Measurements from ENCODE around the gene PWP2. TPM values are rescaled to one million over a fixed set of nuclear protein-coding genes. Genes with fewer than 3 reads are reported as not detected.
"Not testable (repeated sequence)": the region's sequence is repeated elsewhere in the genome, so short reads cannot be mapped to it uniquely, and the experiment has no call there.

The PWP2 gene
- total RNA-seq, 1 donor from 2014 or later, result 7.3 TPM

DNA sequence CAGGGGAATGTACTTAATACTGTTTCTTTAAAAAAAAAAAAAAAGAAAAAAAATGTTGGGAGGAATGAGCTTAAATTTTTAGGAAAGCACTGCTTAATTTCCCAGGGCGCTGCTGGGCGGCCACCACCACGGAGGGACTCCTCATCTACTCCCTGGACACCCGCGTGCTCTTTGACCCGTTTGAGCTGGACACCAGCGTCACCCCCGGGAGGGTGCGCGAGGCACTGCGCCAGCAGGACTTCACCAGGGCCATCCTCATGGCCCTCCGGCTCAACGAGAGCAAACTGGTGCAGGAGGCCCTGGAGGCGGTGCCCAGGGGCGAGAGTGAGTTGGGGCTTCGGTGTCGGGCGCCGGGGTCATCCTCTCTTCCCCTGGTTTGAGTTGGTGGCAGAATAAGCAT lies 20.6 kb downstream of the PWP2 start:
- not testable (repeated sequence) for FAIRE-seq; DNase-seq (ENCODE audit: low spot score in 2 of 2)

DNA sequence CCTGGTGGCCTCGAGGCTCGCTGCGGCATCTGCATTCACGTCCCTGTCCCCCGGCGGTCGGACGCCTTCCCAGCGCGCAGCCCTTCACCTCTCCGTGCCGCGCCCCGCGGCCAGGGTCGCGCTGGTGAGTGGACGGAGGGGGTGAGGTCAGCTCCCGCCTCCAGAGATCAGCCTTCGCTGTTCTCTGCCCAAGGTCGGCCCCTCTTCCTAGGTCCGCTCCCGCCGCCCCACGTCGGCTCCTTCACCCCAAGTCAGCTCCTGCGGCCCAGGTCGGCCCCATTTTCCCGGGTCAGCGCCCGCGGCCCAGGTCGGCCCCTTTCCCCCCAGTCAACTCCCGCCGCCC lies 26.5 kb downstream of the PWP2 start:
- DNase-seq (ENCODE audit: low spot score in 2 of 2); FAIRE-seq: not testable (repeated sequence)

DNA sequence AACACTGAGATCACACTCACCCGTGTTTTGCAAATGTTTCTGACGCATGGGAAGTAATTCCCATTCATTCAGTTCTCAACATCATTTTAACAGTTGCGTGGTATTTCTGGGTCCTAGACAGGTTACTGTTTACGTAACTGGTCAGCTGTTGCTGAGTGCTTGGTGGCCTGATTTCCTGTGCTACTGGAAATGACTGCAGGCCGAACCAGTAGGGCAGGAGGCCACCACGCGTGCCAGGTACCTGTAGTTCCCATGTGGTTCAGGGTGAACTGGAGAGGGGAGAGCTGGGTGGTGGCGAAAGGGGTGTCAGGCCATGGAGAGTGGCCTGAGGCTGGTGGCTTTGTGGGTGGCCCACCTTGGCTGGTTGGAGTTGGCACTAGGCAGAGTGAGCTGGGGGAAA lies 27.5 kb downstream of the PWP2 start:
- DNase-seq (ENCODE audit: low spot score in 2 of 2); FAIRE-seq: not testable (repeated sequence)

DNA sequence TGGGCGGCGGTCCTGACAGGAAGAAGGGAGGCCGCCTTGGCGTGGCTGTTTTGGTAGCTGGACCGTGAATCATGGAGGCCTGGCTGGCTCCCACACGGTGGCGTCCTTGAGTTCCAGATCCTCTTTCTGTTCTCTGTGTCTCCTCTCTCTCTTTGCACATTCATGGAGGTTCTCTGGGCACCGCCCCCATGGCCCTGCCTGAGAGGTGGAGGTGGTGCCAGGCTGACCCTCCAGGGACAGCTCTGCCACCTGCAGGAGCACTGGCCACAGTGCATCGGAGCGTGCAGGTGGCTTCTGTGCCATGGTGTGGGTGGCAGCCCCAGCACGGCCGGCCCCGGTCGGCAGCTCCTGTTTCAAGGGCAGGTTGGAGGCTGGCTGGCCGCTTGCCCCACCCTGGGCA lies 30.8 kb downstream of the PWP2 start:
- DNase-seq (ENCODE audit: low spot score in 2 of 2); FAIRE-seq: not testable (repeated sequence)

DNA sequence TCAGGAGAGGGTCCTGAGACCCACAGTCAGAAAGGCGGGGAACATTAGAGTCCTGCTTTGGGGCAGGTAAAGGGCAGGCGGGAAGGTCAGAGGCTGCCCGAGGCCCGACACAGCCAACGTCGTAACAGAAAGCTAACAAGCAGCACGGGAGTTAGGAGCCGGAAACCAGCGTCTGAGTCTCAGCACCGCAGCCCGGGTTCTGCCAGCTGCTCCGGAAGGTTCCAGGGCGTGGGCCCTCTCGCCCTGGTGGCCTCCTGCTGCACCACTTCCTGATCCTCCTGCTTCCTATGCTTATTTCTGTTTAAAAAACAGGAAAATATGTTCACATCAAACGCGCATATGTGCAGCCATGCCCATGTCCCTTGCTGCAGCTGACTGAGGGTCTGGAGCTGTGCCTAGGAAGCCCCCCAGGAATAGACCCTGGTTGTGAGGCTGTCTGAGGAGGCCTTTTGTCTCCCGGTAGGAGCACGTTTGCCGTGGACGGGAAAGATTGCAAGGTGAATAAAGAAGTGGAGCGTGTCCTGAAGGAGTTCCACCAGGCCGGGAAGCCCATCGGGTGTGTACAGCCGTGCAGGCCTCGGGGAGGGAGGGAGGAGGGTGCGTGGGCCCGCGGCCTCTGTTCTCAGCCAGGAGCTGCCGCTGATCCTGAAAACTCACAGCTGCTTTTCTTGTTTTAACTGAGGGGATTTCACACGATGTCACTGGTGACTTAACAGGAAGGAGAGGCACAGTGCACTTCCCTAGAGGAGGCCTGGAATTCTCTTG lies 32.8 kb downstream of the PWP2 start:
- not testable (repeated sequence) for DNase-seq (ENCODE audit: low spot score in 2 of 2); FAIRE-seq

DNA sequence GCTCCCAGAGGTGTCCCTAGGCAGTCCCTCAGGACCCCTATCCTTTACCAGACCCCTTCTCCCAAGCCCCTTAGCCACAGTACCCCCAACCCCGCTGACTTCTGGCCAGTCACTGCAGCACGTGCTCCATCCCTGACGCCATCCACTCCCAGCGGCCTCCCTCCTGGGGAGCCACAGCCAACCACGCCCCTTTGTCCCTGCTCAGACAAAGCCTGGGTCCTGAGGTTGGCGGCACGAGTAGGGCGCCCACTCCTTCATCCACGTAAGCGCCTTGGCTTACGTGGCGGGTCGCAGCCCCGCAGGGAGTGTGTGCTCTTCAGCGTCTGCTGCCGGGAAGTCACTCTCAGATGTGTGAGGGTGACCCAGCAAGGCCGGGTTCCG lies 33.3 kb downstream of the PWP2 start:
- FAIRE-seq; DNase-seq (ENCODE audit: low spot score in 2 of 2): not testable (repeated sequence)

DNA sequence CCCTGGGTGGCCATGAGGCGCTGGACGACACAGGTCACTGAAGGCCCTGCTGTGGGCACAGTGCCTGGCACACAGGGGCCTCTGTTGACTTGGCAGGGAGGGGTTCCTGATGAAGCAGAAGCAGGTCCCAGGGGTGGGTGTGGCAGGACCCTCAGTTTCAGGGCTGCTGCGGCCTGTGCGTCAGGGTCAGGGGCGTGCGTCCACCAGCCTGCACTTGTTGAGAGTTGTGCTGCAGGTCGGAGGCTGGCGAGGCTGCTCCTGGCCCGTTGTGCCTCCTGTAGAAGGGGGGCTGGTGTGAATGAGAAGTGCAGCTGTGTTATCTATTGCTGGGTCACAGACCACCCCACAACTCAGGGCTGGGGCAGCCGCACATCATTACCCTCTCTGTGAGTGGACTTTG lies 35.3 kb downstream of the PWP2 start:
- DNase-seq (ENCODE audit: low spot score in 2 of 2); FAIRE-seq: not testable (repeated sequence)

DNA sequence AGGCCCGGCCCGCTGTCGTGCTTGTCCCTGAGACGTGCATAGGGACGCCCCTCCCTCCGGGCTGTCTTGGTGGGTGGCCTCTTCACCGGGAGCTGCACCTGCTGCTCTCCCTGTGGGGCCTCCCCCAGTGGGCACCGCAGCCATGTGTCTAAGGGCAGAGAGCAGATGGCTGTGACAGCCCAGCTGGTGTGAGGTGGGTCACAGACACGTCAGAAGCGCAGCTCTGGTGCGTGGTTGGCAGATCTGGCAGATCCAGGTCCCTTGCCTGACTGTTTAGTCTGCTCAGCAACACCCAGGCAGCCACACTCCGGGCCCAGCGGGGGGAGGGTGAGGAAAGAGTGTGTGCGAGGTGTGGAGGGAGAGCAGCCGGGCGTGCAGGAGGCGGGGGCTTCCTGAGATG lies 36.2 kb downstream of the PWP2 start:
- not testable (repeated sequence) for DNase-seq (ENCODE audit: low spot score in 2 of 2); FAIRE-seq

DNA sequence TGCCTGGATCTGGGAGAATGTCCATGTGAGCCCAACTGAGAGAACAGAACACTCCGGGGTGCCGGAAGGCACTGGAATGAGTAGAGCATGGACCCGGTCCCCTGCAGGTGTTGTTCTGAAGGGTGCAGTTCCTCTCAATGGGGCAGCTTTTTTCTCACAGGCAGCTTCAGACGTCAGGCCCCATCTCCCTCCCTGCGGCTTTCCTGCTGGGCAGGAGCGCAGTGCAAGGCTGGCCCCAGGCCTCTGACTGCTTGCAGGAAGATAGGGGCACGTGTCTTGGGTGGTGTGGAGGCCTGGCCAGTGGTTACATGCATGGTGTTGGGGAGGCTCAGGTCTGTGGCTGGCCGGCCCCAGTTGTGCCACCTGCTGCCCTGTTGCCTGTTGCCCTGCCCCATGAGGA lies 36.8 kb downstream of the PWP2 start:
- not testable (repeated sequence) for FAIRE-seq; DNase-seq (ENCODE audit: low spot score in 2 of 2)

DNA sequence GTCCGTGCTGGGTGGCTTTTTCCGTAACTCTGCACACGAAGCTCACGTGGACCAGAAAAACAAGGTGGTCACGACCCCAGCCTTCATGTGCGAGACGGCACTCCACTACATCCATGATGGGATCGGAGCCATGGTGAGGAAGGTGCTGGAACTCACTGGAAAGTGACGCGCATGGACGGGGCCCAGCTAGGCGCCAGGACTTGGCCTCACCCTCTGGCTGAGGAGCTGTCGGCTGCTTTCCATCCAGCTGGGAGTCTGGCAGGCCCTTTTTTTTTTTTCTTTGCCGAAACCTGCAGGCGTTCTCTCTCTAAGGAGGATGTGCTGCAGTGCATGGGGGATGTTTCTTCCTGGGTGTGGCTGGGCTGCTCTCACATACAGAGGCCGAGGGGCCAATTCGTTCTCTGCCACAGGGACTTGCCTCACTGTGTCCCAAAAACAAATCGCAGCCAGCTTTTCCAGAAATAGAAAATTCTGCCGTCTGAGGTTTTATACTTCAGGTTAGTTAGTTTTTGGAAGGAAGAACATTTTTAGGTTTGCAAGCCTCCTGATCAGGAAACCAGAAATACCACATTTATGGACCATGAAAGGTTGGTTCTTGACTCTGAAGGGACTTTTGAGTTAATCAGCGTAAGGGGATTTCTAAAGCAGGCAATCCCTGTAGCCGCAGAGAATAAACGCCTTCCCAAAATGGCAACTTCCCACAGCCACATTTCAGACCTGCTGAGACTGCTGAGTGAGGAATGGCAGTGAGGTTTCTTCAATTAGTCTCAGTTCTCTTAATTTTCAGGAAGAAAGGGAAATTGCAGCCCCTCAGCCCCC lies 37.8 kb downstream of the PWP2 start:
- not testable (repeated sequence) for FAIRE-seq; DNase-seq (ENCODE audit: low spot score in 2 of 2)

DNA sequence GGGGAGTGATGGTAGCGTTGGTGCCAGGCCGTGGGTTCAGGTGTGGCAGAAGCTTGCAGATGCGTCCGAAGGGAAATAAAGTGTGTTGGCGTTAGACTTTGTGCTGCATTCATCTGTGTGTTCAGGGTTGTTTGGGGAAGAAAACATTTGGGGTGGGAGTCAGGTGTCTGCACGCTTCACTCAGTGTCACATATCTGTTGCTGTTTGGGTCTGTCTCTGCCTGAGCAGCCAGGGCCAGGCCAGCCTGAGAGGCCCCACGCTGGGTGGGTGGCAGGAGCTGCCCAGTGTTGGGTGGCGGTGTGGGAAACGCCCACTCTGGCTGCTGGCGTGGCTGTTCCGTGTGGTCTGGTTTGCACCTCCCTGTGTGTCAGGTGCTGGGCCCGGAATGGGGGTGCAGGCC lies 38.4 kb downstream of the PWP2 start:
- FAIRE-seq; DNase-seq (ENCODE audit: low spot score in 2 of 2): not testable (repeated sequence)

DNA sequence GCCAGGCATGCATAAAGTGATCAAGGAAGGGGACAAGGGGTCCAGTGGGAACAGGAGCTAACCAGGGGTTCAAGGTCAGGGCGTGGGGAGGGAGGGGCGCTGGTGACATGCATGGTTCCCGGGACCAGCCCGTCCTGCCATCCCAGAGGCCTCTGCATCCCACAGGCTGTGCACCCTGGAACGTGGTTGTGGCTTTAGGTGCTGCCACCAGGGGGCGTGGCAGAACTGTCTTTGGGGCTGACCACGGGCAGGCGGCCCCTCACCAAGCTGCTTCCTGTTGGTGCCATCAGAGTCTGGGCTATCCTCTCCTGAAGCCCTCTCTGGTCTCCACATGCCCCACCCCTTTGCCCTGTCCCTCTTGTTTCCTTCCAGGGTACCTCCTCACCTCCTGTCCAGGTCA lies 39.9 kb downstream of the PWP2 start:
- not testable (repeated sequence) for FAIRE-seq; DNase-seq (ENCODE audit: low spot score in 2 of 2)

DNA sequence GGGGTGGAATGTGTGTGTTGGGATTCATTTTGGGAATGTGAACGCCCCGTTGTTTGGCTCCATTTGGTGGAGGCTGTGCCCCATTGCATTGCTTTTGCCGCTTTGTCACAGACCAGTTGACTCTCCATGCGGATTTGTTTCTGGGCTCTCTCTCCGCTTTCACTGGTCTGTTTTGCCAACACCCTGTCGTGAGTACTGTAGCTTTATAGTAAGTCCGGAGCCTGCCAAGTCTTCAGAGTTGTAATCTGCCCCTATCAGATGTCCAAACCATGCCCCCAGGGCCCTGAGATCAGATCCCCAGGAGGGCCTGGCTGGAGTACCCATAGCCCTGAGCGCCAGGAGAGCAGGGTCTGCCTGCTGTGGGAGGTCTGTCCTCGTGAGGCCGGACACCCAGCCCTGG lies 43.1 kb downstream of the PWP2 start:
- FAIRE-seq; DNase-seq (ENCODE audit: low spot score in 2 of 2): not testable (repeated sequence)

DNA sequence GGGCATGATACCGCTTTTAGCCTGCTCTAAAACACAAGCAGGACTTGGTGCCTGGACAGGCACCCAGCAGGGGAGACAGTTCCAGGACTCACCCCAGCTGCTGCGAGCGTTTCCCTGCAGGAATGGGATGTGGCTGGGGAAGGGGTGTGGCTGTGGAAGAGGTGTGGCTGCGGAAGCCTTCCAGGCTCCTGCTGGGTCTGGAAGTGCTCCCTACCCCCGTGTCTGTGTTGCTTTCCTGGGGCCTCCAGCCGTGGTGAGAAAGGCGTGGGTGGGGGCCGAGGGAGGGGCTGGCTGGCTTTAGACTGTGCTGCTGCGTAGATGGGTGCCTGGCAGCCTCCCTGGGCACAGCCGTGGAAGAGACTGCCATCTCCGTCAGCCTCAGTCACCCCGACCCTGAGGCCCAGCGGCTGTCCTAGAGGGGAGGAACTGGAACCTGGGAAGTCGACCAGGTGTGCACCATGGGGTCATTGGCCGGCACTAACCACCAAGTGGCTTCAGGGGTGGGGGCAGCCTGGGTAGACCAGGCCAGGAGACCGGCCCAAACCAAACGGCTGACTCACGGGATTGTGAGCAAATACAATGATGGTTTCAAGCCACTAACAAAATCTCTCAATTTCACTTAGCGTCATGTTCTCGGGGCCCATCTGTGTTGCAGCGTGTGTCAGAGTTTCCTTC lies 46.2 kb downstream of the PWP2 start:
- not testable (repeated sequence) for DNase-seq (ENCODE audit: low spot score in 2 of 2); FAIRE-seq

DNA sequence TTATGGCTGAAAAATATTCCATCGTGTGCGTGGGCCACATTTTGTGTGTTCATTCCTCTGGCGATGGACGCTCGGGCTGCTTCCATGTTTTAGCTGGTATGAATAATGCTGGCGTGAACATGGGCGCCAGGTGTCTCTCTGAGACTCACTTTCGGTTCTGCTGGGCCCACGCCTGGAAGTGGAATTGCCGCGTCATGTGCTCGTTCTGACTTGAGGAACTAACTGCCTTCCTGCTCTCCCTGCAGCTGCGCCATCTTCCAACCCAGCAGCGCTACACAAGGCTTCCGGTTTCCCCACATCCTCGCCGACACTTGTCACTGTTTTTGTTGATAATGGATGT lies 46.7 kb downstream of the PWP2 start:
- not testable (repeated sequence) for DNase-seq (ENCODE audit: low spot score in 2 of 2); FAIRE-seq

DNA sequence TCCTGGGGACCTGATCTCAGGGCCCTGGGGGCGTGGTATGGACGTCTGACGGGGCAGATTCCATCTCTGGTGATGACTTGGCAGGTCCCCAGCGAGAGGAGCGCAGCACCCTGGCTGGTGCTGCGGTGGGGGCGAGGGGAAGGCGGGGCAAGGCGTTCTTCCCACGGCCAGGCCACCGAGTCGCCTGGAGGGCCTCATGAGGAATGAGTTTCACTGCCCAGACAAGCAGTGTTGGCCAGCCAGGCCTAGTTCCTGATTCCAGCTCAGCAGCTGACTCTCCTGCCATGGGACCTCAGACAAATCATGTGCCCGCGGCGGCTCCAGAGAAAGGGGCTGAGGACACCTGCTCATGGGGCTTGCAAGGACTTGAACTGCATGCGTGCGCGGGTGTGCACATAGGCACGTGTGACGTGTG lies 47.6 kb downstream of the PWP2 start:
- not testable (repeated sequence) for DNase-seq (ENCODE audit: low spot score in 2 of 2); FAIRE-seq

DNA sequence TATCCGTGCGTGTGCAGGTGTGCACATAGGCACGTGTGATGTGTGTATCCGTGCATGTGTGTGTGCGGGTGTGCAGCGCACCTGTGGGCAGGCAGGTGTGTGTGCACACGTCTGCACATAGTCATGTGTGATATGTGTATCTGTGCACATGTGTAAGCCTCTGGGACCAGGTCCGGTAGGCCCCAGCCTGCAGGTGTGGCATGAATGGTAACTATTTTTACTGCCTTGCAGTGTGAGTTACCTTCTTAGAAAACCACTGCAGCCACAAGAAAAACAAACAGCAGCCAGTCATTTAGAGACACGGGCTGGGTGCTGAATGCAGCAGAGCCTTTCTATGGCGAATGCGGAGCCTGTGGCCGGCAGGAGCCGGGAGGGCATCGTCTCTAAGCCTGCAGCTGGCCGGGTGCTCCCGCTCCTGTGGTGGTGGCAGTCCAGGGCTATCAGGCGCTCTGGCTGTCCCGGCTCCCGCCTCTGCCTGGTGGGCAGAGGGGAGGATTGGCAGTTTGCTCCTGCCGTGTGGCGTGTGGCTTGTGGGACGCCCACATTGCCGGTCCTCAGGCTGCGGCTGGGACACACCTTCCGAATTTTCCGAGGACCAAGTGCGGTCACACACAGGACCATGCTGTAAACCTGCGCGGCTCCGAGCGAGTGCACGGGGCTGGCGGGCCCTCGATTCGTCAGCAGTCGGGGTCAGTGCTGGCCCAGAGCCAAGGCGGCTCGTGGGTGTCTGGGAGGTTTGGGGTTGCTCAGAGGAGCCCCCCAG lies 48.2 kb downstream of the PWP2 start:
- not testable (repeated sequence) for DNase-seq (ENCODE audit: low spot score in 2 of 2); FAIRE-seq

DNA sequence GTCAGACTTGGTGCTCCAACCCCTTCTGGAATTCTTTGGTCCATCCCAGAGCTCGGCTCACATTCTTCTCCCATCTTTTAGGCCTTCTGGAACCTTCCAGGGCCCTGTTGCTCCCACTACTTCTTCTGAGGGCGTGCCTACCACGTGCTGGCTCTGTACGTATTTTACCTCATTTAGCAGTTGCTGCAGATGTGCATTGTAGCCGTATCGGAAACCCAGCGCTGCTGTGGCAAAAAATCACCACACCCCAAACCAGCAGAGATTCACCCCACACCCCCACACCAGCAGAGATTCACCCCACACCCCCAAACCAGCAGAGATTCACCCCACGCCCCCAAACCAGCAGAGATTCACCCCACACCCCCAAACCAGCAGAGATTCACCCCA lies 48.8 kb downstream of the PWP2 start:
- not testable (repeated sequence) for FAIRE-seq; DNase-seq (ENCODE audit: low spot score in 2 of 2)

DNA sequence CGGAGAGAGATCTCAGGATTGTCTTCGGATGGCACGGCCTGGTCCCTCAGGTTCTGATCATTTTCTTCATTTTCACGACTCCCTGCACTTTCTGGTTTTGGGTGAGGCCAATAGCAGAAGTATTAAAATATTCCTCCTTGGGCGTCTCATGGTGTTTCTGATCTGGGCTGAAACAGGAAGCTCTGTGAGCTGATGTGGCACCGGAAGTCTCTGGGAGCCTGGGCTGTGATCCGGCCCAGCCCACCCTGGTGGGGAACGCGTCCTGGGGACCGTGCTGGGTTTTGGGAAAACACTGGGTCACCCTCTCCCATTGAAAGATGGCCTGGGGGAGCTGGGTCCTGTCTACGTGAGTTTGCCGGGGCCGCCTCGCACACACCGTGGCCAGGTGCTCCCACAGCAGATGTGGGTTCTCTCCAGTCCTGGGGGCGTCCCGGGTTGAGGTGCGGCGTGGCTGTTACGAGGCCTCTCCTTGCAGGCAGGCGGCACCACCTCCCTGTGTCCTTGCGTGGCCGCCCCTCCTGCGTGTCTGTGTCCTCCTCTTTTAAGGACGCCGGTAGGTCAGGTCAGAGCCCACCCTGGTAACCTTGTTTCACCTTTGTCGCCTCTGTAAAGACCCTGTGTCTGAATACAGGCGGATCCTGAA lies 50.4 kb downstream of the PWP2 start:
- not testable (repeated sequence) for FAIRE-seq; DNase-seq (ENCODE audit: low spot score in 2 of 2)

DNA sequence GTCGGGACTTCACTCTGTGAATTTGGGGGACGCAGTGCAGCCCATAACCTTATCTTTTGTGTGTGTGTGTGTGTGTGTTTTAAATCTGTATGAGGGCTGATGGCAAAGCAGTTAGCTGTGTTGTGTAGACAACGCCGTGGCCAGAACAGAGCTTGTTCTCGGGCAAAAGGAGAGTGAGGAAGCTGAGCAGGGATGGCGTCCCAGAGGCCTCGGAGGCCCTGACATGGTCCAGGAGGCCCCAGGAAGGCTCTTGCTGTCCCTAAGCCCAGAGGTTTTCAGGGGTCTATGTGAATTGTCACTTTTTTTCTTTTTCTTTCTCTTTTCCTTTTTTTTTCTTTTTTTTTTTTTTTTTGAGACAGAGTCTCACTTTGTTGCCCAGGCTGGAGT lies 50.9 kb downstream of the PWP2 start:
- FAIRE-seq; DNase-seq (ENCODE audit: low spot score in 2 of 2): not testable (repeated sequence)

Measured in frontal cortex (tissue), 4 donors.